IMR-90 (cell line): ENCODE data around the gene NLGN1. TPM values are rescaled to one million over a fixed set of nuclear protein-coding genes. Genes with fewer than 3 reads are reported as not detected.

Experiments
- ATAC-seq: fragments of 200-7000 bp; cut with Tn5 transposase; 2 replicates; pipeline ENCODE4 v1.9.1; 2020; ENCODE audit warnings: low read depth, mild to moderate bottlenecking, moderate library complexity
- BruUV-seq: library from RNA; stranded (reverse); fragments of 400-500 nt; replicated peaks from 2 replicates; lab custom pipeline; 2021; lab: Mats Ljungman, UMichigan
- CTCF ChIA-PET: fragments of 300-600 bp; formaldehyde crosslinking; extraction: SDS; loops from one replicate; lab custom pipeline; 2021; ENCODE audit warnings: antibody characterized with exemption; lab: Yijun Ruan, JAX
- POLR2A ChIA-PET: fragments of 300-600 bp; sonication (Branson Sonifier 250); formaldehyde crosslinking; loops from one replicate; lab custom pipeline; 2022; ENCODE audit warnings: antibody characterized with exemption; ENCODE audit not compliant: unreplicated experiment; lab: Charles Lee
- DNase-seq: peaks from one replicate; pipeline ENCODE4 v3.0.0; 2013
- H2AFZ ChIP-seq: replicated peaks from 2 replicates; pipeline ENCODE3; 2013; ENCODE audit warnings: low read length, mild to moderate bottlenecking; ENCODE audit not compliant: poor library complexity
- H2AK5ac ChIP-seq: 2 replicates; pipeline ENCODE4 v1.6.1; 2013; ENCODE audit warnings: low read depth, low read length, inconsistent platforms
- H2AK9ac ChIP-seq: replicated peaks from 2 replicates; pipeline ENCODE3; 2013; ENCODE audit warnings: mild to moderate bottlenecking, low read depth, low read length, moderate library complexity; ENCODE audit not compliant: poor library complexity
- H2BK120ac ChIP-seq: 2 replicates; pipeline ENCODE4 v1.6.1; 2013; ENCODE audit warnings: low read depth, low read length, inconsistent platforms
- H2BK15ac ChIP-seq: 3 replicates; pipeline ENCODE4 v1.6.1; 2013; ENCODE audit warnings: low read depth, low read length, inconsistent platforms
- H2BK20ac ChIP-seq: 2 replicates; pipeline ENCODE4 v1.6.1; 2013; ENCODE audit warnings: low read depth, mild to moderate bottlenecking, inconsistent platforms, low read length, moderate library complexity
- H2BK5ac ChIP-seq: 2 replicates; pipeline ENCODE4 v1.6.1; 2013; ENCODE audit warnings: mild to moderate bottlenecking, low read depth, low read length, inconsistent platforms; ENCODE audit not compliant: poor library complexity, severe bottlenecking
- H3K14ac ChIP-seq: replicated peaks from 2 replicates; pipeline ENCODE4 v1.6.1; 2013; ENCODE audit warnings: low read depth, low read length, inconsistent platforms
- H3K18ac ChIP-seq: 2 replicates; pipeline ENCODE4 v1.6.1; 2013; ENCODE audit warnings: low read depth, low read length, control low read depth
- H3K23ac ChIP-seq: 2 replicates; pipeline ENCODE4 v1.6.1; 2013; ENCODE audit warnings: low read depth, low read length, inconsistent platforms
- H3K27ac ChIP-seq: 2 replicates; pipeline ENCODE4 v1.5.1; 2013; ENCODE audit warnings: mild to moderate bottlenecking, control low read depth, low read length; ENCODE audit not compliant: insufficient read depth
- H3K27me3 ChIP-seq: 2 replicates; pipeline ENCODE4 v1.6.1; 2013; ENCODE audit warnings: low read length; ENCODE audit not compliant: control insufficient read depth, insufficient read depth
- H3K36me3 ChIP-seq: 2 replicates; pipeline ENCODE4 v1.6.1; 2013; ENCODE audit warnings: low read length, mixed read lengths; ENCODE audit not compliant: control insufficient read depth, insufficient read depth
- H3K4ac ChIP-seq: 2 replicates; pipeline ENCODE4 v1.6.1; 2013; ENCODE audit warnings: low read depth, low read length, inconsistent platforms
- H3K4me1 ChIP-seq: 2 replicates; pipeline ENCODE4 v1.6.1; 2013; ENCODE audit warnings: low read length, mixed read lengths; ENCODE audit not compliant: control insufficient read depth, insufficient read depth
- H3K4me2 ChIP-seq: 2 replicates; pipeline ENCODE4 v1.6.1; 2013; ENCODE audit warnings: low read depth, mild to moderate bottlenecking, control low read depth, low read length, moderate library complexity
- H3K4me3 ChIP-seq: 2 replicates; pipeline ENCODE4 v1.5.1; 2013; ENCODE audit warnings: low read depth, mild to moderate bottlenecking, control low read depth, low read length, moderate library complexity; ENCODE audit not compliant: insufficient read depth
- H3K56ac ChIP-seq: 2 replicates; pipeline ENCODE4 v1.6.1; 2013; ENCODE audit warnings: low read length, inconsistent platforms; ENCODE audit not compliant: insufficient read depth; ENCODE audit errors: extremely low read depth
- H3K79me1 ChIP-seq, 2 experiments: 2 replicates each; pipeline ENCODE4 v1.6.1; 2013; ENCODE audit warnings: low read length in 2 of 2, inconsistent platforms in 1 of 2, low read depth in 1 of 2
- H3K9ac ChIP-seq: 2 replicates; pipeline ENCODE4 v1.6.1; 2013; ENCODE audit warnings: low read depth, low read length, control low read depth
- H3K9me1 ChIP-seq: 2 replicates; pipeline ENCODE4 v1.6.1; 2013; ENCODE audit warnings: low read length, inconsistent platforms; ENCODE audit not compliant: insufficient read depth
- H3K9me3 ChIP-seq: 2 replicates; pipeline ENCODE4 v1.6.1; 2013; ENCODE audit warnings: low read length; ENCODE audit not compliant: control insufficient read depth, insufficient read depth
- H4K20me1 ChIP-seq: 2 replicates; pipeline ENCODE4 v1.6.1; 2013; ENCODE audit warnings: low read length, inconsistent platforms; ENCODE audit not compliant: insufficient read depth
- H4K5ac ChIP-seq: 2 replicates; pipeline ENCODE4 v1.6.1; 2013; ENCODE audit warnings: mild to moderate bottlenecking, low read depth, low read length, control low read depth
- H4K8ac ChIP-seq, 2 experiments: 2 replicates each; pipeline ENCODE4 v1.6.1; 2013; ENCODE audit warnings: low read depth in 2 of 2, low read length in 2 of 2, control low read depth in 1 of 2, inconsistent platforms in 1 of 2
- H4K91ac ChIP-seq: 2 replicates; pipeline ENCODE4 v1.6.1; 2013; ENCODE audit warnings: low read depth, low read length, inconsistent platforms; ENCODE audit not compliant: insufficient read depth
- BHLHE40 ChIP-seq: fragments of 150-350 bp; IDR thresholded peaks from 2 replicates; pipeline ENCODE4 v1.6.1; 2016; ENCODE audit warnings: mild to moderate bottlenecking, low read depth, low read length
- CEBPB ChIP-seq: IDR thresholded peaks from 2 replicates; pipeline ENCODE4 v1.6.1; 2012; ENCODE audit warnings: low read depth, low read length, improper control_type of control experiment
- CTCF ChIP-seq: conservative IDR thresholded peaks from 2 replicates; pipeline ENCODE4 v1.5.1; 2012; ENCODE audit warnings: mild to moderate bottlenecking, low read depth, low read length, improper control_type of control experiment
- ELK1 ChIP-seq: fragments of 150-350 bp; IDR thresholded peaks from 2 replicates; pipeline ENCODE4 v1.6.1; 2016; ENCODE audit warnings: low read depth, mild to moderate bottlenecking, low read length, moderate library complexity, borderline replicate concordance
- FOS ChIP-seq: fragments of 150-350 bp; IDR thresholded peaks from 2 replicates; pipeline ENCODE4 v1.6.1; 2016; ENCODE audit warnings: low read depth, low read length
- MAFK ChIP-seq: IDR thresholded peaks from 2 replicates; pipeline ENCODE4 v1.6.1; 2012; ENCODE audit warnings: low read depth, low read length, improper control_type of control experiment
- RAD21 ChIP-seq: IDR thresholded peaks from 2 replicates; pipeline ENCODE4 v1.6.1; 2012; ENCODE audit warnings: low read length, improper control_type of control experiment
- WGBS, 2 experiments: methylation state at CpG; one replicate each; pipeline versions ENCODE4 v1.1.5 to v1.1.7; 2013; ENCODE audit warnings: missing lambda C conversion rate in 2 of 2; ENCODE audit not compliant: insufficient read length in 1 of 2; ENCODE audit errors: extremely low coverage in 2 of 2; 5-methylcytosine and 5-hydroxymethylcytosine counted together
- dilution Hi-C: fragments of 300-500 bp; cut with HindIII; formaldehyde crosslinking; loops from one replicate; pipeline ENCODE4 v1.14.3; 2018; ENCODE audit warnings: low sequenced_read_pairs; ENCODE audit not compliant: unreplicated experiment
- in situ Hi-C: fragments of 300-500 bp; cut with MboI; formaldehyde crosslinking; loops from 3 replicates; pipeline ENCODE4 v1.14.3; 2019; ENCODE audit warnings: low sequenced_read_pairs, inconsistent platforms, mixed read lengths
- intact Hi-C: fragments of 100-400 bp; cut with micrococcal nuclease; formaldehyde crosslinking; loops from 2 replicates; pipeline ENCODE4 v1.10.0; 2022
- polyA plus RNA-seq, 3 experiments: library from polyadenylated mRNA; depleted of rRNA; stranded (reverse); fragments of >200 nt; gene quantifications; 2 replicates each; pipeline ENCODE4 v1.2.3, GENCODE V29; 2012; ENCODE audit warnings: low replicate concordance in 1 of 3
- total RNA-seq: library from RNA; depleted of rRNA; stranded (reverse); fragments of >200 nt; gene quantifications from 2 replicates; pipeline ENCODE4 v1.2.3, GENCODE V29; 2012

Gene NLGN1
- total and polyA plus RNA-seq, 2 of the 4 experiments (the other 2 are of a cell fraction), result 1.8 to 12.5 TPM

GRCh38 chr3:173709026-173709425, 311.5 kb downstream of the NLGN1 start:
- in situ Hi-C loops (no loop called here), dilution Hi-C loops (no loop called here), intact Hi-C loops (no loop called here)
- CTCF ChIA-PET, result no interaction called here
- Histone ChIP-seq H2BK120ac (no peak overlapping the region), H3K9ac (no peak overlapping the region), H2BK5ac (no peak overlapping the region), H2BK20ac (no peak overlapping the region), H3K18ac (no peak overlapping the region), H3K79me1 (no peaks in the 10 kb centered on the region), H3K9me1 (no peaks in the 10 kb centered on the region), H4K20me1 (no peaks in the 10 kb centered on the region), H3K4ac (no peak overlapping the region), H3K4me1 (no peaks in the 10 kb centered on the region), H4K8ac (no peak overlapping the region), H2AK9ac (no peak overlapping the region), H2AK5ac (no peak overlapping the region), H2BK15ac (no peak overlapping the region), H2AFZ (no peak overlapping the region), H3K56ac (no peak overlapping the region), H3K27me3 (no peaks in the 10 kb centered on the region), H3K14ac (no peak overlapping the region), H3K27ac (no peak overlapping the region), H3K4me3 (no peak overlapping the region), H4K5ac (no peak overlapping the region), H3K9me3 (no peaks in the 10 kb centered on the region), H3K36me3 (no peaks in the 10 kb centered on the region), H3K23ac (no peak overlapping the region), H4K91ac (no peak overlapping the region), H3K4me2 (no peak overlapping the region)
- TF ChIP-seq MAFK, result no peak
- TF ChIP-seq CTCF, result no peak
- no peak for TF ChIP-seq RAD21
- TF ChIP-seq ELK1, result no peak
- TF ChIP-seq CEBPB, result no peak
- TF ChIP-seq FOS, result no peak
- TF ChIP-seq BHLHE40, result no peak
- BruUV-seq, result no TSS peak
- POLR2A ChIA-PET, result interaction anchor here (0.5 to 0.7 kb wide), 2 partner anchors 48 to 573 kb away, joined by 3 to 10 read pairs; no protein-coding TSS in a partner anchor
- WGBS, 2 experiments, result no CpG with 5 or more reads among the region's 4 CpGs
- ATAC-seq (no peak), DNase-seq (peak; percentile 39)
